Fibroblast of gingiva (primary cell): ENCODE data around the gene PIMREG.

Experiments
- DNase-seq: peaks from one replicate; pipeline ENCODE4 v3.0.0-alpha.2; 2011; ENCODE audit warnings: low read depth

PIMREG gene

DNA sequence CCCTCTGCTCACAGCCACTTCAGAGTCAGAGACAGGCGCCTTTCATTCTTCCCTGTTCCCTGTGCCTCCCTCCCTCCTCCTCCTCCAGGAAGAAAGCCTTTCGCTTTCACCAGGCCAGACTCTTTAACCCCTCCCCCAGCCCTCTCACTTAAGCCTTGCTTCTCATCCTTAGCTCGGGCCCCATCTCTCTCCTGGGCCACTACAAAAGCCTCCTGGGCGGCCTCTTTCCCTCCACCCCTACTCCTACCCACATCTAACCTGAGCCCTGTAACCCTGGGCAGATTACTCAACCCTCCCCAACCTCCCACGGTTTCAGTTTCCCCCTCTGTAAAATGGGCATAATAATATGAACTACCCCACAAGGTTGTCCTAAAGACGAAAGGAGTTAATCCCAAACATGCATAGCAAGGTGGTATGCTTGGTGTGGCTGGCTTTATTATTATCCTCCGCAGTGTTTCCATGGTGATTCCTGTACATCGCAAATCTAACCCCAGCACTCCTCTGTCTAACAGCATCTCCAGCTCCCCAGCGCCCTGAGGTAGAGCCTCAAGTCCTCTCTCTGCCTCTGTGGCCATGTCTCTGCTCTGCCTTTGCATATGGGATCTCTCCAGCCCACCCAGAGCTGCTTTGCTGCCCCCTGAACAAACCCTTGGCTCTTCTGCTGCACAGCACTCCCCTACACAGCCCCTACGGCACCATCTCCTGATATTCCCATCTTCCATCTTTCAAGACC is 17.7 kb downstream of the PIMREG start:
- DNase-seq, result no peak

GRCh38 chr17:6462692-6463091 is 18.4 kb downstream of the PIMREG start:
- no peak for DNase-seq

DNA sequence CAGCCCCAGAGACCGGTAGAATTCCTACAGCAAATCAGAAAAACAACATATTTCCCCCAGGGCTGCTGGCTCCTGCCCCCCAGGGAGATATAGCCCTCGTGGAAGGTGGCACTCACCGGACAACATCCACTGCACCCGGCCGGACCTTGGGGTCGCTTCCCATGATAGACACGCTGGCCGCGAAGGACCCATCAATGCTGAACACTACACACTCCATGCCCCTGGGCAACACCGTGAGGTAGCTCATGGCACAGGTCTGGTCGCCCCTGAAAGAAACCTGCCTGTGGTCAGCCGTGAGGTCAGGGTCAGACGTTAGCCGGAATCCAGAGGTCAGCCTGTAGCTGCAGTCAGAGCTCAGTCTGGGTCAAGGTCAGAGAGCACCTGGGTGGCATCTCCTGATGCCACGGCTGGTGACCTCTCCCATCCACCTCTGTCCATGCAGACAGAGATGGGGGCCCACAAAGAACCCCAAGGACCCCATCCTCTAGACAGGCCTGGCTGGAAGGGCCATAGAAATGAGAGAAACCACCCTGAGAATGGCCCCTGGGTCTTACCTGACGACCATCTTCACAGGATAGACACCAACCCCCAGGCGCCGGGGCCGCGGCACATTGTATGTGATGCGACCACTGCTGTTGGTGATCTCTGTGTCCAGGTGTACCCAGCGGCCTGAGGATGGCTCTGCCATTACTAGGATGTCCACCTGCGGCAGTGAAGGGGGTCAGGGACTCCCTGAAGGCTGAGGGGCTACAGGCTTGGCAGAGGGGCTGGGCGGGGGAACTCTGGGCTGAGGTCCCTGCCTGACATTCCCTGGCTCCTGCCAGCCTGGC is 19.6 kb downstream of the PIMREG start:
- DNase-seq, result no peak

DNA sequence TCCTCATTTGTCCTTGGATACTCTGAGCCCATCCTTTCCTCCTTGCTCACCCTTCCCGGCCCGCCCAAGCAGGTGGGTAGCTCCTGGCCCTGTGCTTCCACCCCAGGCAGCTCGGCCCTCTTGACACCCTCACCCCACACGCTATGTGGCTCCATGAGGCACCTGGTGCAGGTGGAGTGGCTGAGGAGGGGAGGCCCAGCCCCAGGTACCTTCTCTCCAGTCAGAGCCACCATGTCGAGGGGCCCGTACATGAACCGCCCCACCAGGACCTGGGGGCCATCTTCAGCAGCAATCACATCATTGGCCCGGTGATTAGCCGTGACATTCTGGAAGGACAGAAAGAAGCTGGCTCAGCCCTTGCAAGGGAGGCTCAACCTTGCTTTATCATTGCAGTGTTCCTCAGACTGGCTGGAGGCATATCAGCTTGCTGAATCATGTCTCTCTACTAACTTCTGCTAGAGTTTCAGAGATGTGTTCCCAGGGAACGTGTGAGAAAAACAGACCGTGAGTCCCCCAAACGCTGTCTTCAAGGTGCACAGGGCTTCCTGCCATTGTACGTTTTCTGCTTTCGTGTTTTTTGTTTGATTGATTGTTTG is 20.3 kb downstream of the PIMREG start:
- DNase-seq, result no peak

- DNase-seq, result no peak
Measured at GRCh38 chr17:6465206-6466003, 21.1 kb downstream of the PIMREG start.

GRCh38 chr17:6467567-6467966 is 23.3 kb downstream of the PIMREG start:
- no peak for DNase-seq

DNA sequence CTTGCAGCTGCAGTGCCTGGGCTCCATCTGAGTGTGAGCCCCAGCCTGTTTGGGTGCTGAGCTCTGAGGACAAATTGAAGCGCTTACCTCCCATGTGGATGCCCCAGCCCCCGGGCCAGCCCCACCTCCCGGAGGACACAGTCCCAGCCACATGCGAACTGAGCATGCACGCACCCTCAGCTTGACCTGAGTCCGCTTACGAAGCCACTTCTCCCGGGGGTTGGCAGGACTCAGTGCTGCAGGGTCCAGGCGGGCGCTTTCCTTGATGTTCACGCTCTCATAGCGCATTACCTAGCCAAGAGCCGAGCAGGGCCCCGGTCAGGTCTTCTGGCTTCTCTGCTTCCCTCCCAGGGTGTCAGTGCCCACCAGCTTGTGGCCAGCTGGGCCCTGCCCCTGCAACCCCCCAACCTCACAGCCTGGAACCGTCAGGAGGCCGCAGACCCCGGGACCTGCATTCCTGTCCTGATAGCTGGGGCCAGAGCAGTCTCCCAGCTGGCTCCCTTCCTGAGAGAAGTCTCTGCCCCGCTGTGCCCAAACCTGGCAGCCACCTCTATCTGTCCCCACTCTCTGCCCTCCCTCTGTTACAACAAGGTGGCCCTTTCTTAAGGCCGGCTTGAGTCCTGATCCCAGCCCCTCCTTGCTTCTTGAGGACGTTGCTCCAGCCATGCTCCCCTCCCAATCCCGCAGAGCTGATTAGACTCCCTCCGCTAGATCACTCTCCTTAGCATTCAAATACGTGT is 24.0 kb downstream of the PIMREG start:
- no peak for DNase-seq

DNA sequence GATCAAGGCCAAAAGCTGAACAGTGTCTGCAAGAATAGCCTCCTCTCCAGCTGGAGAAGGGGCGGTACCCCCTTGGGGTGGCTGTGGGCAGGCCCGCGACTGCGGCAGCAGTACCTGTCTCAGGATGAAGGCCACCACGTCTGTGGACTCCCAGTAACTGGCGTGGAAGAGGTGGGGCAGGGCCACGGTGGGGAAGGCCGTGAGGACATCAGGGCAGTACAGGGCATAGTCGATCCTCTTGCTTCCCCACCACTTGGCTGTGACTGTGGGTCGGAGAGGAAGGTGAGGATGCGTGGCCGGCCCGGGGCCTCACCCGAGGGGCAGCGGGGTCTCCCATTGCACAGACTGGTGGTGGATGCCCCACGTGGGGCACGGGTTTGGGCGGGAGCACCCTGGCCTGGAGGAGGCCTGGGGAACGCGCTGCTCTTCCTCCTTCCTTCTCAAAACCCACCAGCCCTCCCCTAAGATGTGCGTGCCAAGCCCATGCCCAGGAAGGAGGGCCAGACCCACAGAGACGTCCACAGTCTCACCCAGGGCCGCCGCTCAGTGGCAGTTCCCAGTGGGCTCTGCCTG is 26.0 kb downstream of the PIMREG start:
- DNase-seq, result no peak

- DNase-seq, result no peak
Measured at GRCh38 chr17:6470751-6471521, 26.7 kb downstream of the PIMREG start.

GRCh38 chr17:6471531-6472465 is 27.5 kb downstream of the PIMREG start:
- DNase-seq, result peak; percentile 13

- DNase-seq, result no peak
Measured at GRCh38 chr17:6472517-6472916, 28.3 kb downstream of the PIMREG start.

GRCh38 chr17:6473128-6473767 is 29.0 kb downstream of the PIMREG start:
- DNase-seq, result peak; percentile 55

- no peak for DNase-seq
Measured at GRCh38 chr17:6474376-6474775, 30.1 kb downstream of the PIMREG start.

DNA sequence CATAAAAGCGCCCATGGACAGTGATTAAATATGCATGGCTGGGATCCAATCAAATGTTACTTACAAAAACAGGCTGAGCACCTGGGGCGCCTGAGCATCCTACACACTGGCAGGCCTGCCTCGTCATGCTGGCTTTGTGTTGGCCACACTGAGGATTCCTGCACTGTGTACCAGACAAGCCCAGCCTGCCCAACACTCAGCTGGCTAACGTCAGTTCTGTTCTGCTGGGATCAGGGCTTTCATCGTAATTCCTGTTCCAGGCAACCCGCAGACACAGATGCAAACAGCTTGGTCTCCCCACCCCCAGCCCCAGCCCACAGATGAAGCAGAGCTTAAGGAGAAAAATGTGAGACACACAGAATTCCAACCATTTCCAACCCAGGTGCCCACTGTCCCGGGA is 30.7 kb downstream of the PIMREG start:
- no peak for DNase-seq

DNA sequence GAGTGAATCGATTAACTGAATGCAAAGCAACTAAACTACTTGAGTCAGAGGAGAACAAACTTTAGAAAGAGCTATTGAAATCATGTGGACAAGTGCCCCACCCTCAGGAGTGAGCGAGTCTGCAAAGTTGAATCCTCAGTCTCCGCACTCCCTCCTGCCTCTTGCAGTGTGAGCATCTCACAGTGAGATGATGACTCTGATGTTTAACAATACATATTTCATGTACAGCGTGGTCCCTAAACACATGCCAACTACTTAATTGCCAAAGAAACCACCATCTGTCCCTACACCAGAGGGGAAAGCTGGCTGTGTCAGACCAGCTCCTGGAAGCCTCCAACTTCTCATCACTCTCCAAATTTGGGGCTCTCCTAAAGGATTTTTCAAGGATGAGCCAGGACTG is 31.2 kb downstream of the PIMREG start:
- DNase-seq, result no peak

DNA sequence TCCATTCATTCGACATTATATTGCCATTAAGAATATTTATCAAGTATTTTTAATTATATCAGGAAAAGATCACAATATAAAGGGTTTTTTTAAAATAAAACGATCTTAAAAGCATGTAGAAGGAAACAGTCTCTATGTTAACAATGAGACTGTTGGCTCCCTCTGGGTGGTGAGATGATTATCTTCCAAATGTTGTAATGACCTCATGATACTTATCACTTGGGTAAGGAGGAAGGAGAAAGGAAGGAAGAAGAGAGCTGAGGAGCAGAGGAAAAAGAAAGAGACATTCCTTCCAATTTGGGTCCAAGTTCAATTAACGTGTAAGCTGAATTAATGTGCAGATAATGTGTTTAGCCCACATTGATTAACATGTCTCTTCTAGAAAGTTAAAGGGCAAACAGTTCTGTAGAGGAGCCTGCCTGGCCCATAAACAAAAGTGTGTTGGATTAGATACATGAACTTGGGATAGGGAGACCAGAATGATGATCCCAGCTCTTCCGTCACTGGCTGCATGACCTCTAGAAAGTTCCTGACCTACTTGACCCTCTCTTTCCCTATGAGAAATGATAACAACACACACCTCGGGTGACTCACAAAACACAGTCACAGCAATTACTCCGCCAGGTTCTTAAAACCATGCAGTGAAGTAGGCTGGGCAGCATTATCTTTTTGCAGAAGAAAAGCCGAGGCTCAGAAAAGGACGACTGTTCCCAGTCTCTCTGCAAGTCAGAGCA is 32.0 kb downstream of the PIMREG start:
- no peak for DNase-seq

GRCh38 chr17:6476810-6477179 is 32.5 kb downstream of the PIMREG start:
- DNase-seq, result no peak

- no peak for DNase-seq
Measured at GRCh38 chr17:6477831-6478383, 33.7 kb downstream of the PIMREG start.
